GM21367 (cell line): ENCODE data around the gene ALDOA.

ENCODE experiments used
- ATAC-seq: cut with Tn5 transposase; IDR thresholded peaks from one replicate; pipeline ENCODE4 v1.9.1; 2021; ENCODE audit not compliant: unreplicated experiment

ALDOA gene

GRCh38 chr16:30068750-30069610 lies 3.4 kb downstream of the ALDOA start:
- ATAC-seq = no peak

- no peak for ATAC-seq
These were observed 4.3 kb downstream of the ALDOA start for GRCh38 chr16:30069611-30070462.

- ATAC-seq = no peak
These were observed 4.9 kb downstream of the ALDOA start for GRCh38 chr16:30070490-30070889.

- peak; percentile 49 for ATAC-seq
These were observed 10.1 kb downstream of the ALDOA start, which contains the start of gene PPP4C for GRCh38 chr16:30075503-30076275. PPP4C (plus strand) TSS chr16:30075994; CDS start chr16:30076378, 384 bp downstream.

GRCh38 chr16:30076276-30076791 lies 10.8 kb downstream of the ALDOA start:
- no peak for ATAC-seq

- no peak for ATAC-seq
These were observed 12.1 kb downstream of the ALDOA start for GRCh38 chr16:30077656-30078055.

GRCh38 chr16:30078744-30079143 lies 13.2 kb downstream of the ALDOA start:
- no peak for ATAC-seq

GRCh38 chr16:30079480-30079879 lies 13.9 kb downstream of the ALDOA start:
- ATAC-seq = no peak

- ATAC-seq = no peak
These were observed 17.1 kb downstream of the ALDOA start for GRCh38 chr16:30082545-30083090.

- ATAC-seq = no peak
These were observed 17.9 kb downstream of the ALDOA start for GRCh38 chr16:30083216-30084055.

GRCh38 chr16:30084096-30084815 lies 18.7 kb downstream of the ALDOA start:
- no peak for ATAC-seq

GRCh38 chr16:30084816-30085159 lies 19.2 kb downstream of the ALDOA start:
- no peak for ATAC-seq

GRCh38 chr16:30085247-30085646 lies 19.7 kb downstream of the ALDOA start:
- no peak for ATAC-seq

- no peak for ATAC-seq
These were observed 20.3 kb downstream of the ALDOA start for GRCh38 chr16:30085820-30086219.

- no peak for ATAC-seq
These were observed 21.0 kb downstream of the ALDOA start for GRCh38 chr16:30086291-30087140.

GRCh38 chr16:30087181-30087898 lies 21.8 kb downstream of the ALDOA start:
- ATAC-seq = no peak

GRCh38 chr16:30088237-30088831 lies 22.8 kb downstream of the ALDOA start:
- ATAC-seq = no peak
